H9 (cell line): ENCODE data around the gene HHATL. TPM values are rescaled to one million over a fixed set of nuclear protein-coding genes. Genes with fewer than 3 reads are reported as not detected.

Experiments
- DNase-seq: peaks from one replicate; pipeline ENCODE4 v3.0.0-alpha.2; 2017
- H2AFZ ChIP-seq: one replicate; pipeline ENCODE4 v1.6.1; 2013; ENCODE audit warnings: mild to moderate bottlenecking, low read length, control low read depth, moderate library complexity
- H2AK5ac ChIP-seq: 2 replicates; pipeline ENCODE4 v1.6.1; 2013; ENCODE audit warnings: low read length, control low read depth, mixed read lengths; ENCODE audit not compliant: insufficient read length
- H2BK120ac ChIP-seq: one replicate; pipeline ENCODE4 v1.6.1; 2013; ENCODE audit warnings: low read depth, mild to moderate bottlenecking, low read length, control low read depth, inconsistent platforms; ENCODE audit not compliant: poor library complexity, severe bottlenecking
- H2BK12ac ChIP-seq: 2 replicates; pipeline ENCODE4 v1.6.1; 2013; ENCODE audit warnings: low read length, control low read depth, mixed read lengths, low read depth; ENCODE audit not compliant: insufficient read length
- H2BK15ac ChIP-seq: 2 replicates; pipeline ENCODE4 v1.6.1; 2013; ENCODE audit warnings: low read depth, low read length, control low read depth
- H2BK20ac ChIP-seq: one replicate; pipeline ENCODE4 v1.6.1; 2013; ENCODE audit warnings: low read depth, mild to moderate bottlenecking, low read length, control low read depth, inconsistent platforms; ENCODE audit not compliant: poor library complexity, severe bottlenecking
- H2BK5ac ChIP-seq: 2 replicates; pipeline ENCODE4 v1.6.1; 2013; ENCODE audit warnings: low read length, control low read depth, mixed read lengths; ENCODE audit not compliant: insufficient read length
- H3K14ac ChIP-seq: 2 replicates; pipeline ENCODE4 v1.6.1; 2013; ENCODE audit warnings: low read length, control low read depth; ENCODE audit not compliant: insufficient read depth
- H3K18ac ChIP-seq: 2 replicates; pipeline ENCODE4 v1.6.1; 2013; ENCODE audit warnings: low read depth, mild to moderate bottlenecking, mixed read lengths, low read length, control low read depth; ENCODE audit not compliant: insufficient read length
- H3K23ac ChIP-seq: 2 replicates; pipeline ENCODE4 v1.6.1; 2013; ENCODE audit warnings: low read length, control low read depth, mixed read lengths, low read depth; ENCODE audit not compliant: insufficient read length
- H3K23me2 ChIP-seq: 2 replicates; pipeline ENCODE4 v1.6.1; 2013; ENCODE audit warnings: low read depth, mild to moderate bottlenecking, mixed read lengths, low read length, control low read depth; ENCODE audit not compliant: insufficient read length, poor library complexity, severe bottlenecking
- H3K27ac ChIP-seq: 2 replicates; pipeline ENCODE4 v1.5.1; 2013; ENCODE audit warnings: low read length, control low read depth, mixed read lengths, low read depth; ENCODE audit not compliant: insufficient read length
- H3K27me3 ChIP-seq: 2 replicates; pipeline ENCODE4 v1.6.1; 2013; ENCODE audit warnings: low read length, control low read depth, inconsistent platforms; ENCODE audit not compliant: insufficient read depth
- H3K4ac ChIP-seq: 2 replicates; pipeline ENCODE4 v1.6.1; 2013; ENCODE audit warnings: low read depth, mild to moderate bottlenecking, control low read depth, inconsistent platforms, low read length, moderate library complexity
- H3K4me1 ChIP-seq: 2 replicates; pipeline ENCODE4 v1.6.1; 2013; ENCODE audit warnings: low read length, control low read depth, inconsistent platforms; ENCODE audit not compliant: insufficient read depth
- H3K4me2 ChIP-seq: 2 replicates; pipeline ENCODE4 v1.6.1; 2013; ENCODE audit warnings: low read length, control low read depth, mixed read lengths; ENCODE audit not compliant: insufficient read length, insufficient read depth
- H3K56ac ChIP-seq: 2 replicates; pipeline ENCODE4 v1.6.1; 2013; ENCODE audit warnings: low read depth, mild to moderate bottlenecking, mixed read lengths, low read length, control low read depth; ENCODE audit not compliant: insufficient read length
- H3K79me1 ChIP-seq: 2 replicates; pipeline ENCODE4 v1.6.1; 2013; ENCODE audit warnings: low read depth, mild to moderate bottlenecking, moderate library complexity, low read length, control low read depth, inconsistent platforms; ENCODE audit not compliant: insufficient read depth, poor library complexity, severe bottlenecking
- H3K79me2 ChIP-seq: 2 replicates; pipeline ENCODE4 v1.6.1; 2013; ENCODE audit warnings: low read length, control low read depth, inconsistent platforms; ENCODE audit not compliant: insufficient read depth
- H3K9ac ChIP-seq: 2 replicates; pipeline ENCODE4 v1.6.1; 2013; ENCODE audit warnings: low read length, control low read depth, mixed read lengths; ENCODE audit not compliant: insufficient read length; ENCODE audit errors: extremely low read depth
- H3K9me3 ChIP-seq: one replicate; pipeline ENCODE4 v1.6.1; 2013; ENCODE audit warnings: low read depth, low read length, inconsistent platforms; ENCODE audit not compliant: control insufficient read depth
- H3T11ph ChIP-seq: one replicate; pipeline ENCODE4 v1.6.1; 2013; ENCODE audit warnings: mild to moderate bottlenecking, low read length, control low read depth, inconsistent platforms
- H4K20me1 ChIP-seq: one replicate; pipeline ENCODE4 v1.6.1; 2013; ENCODE audit not compliant: control insufficient read depth, insufficient read length, insufficient read depth
- H4K5ac ChIP-seq: 2 replicates; pipeline ENCODE4 v1.6.1; 2013; ENCODE audit warnings: low read depth, mild to moderate bottlenecking, mixed read lengths, low read length, control low read depth; ENCODE audit not compliant: insufficient read length
- H4K8ac ChIP-seq: replicated peaks from 2 replicates; pipeline ENCODE4 v1.6.1; 2013; ENCODE audit warnings: low read length, control low read depth, mixed read lengths, low read depth; ENCODE audit not compliant: insufficient read length
- H4K91ac ChIP-seq: 2 replicates; pipeline ENCODE4 v1.6.1; 2013; ENCODE audit warnings: low read depth, mild to moderate bottlenecking, moderate library complexity, mixed read lengths, low read length, control low read depth; ENCODE audit not compliant: insufficient read length
- H3K27ac Mint-ChIP-seq, 3 experiments: 2 replicates in 2 of 3; 3 replicates in 1 of 3; pipeline ENCODE4 v1.8.0; 2020 to 2021; ENCODE audit warnings: mixed read lengths in 3 of 3, mild to moderate bottlenecking in 1 of 3, moderate library complexity in 1 of 3
- H3K27me3 Mint-ChIP-seq: 2 replicates; pipeline ENCODE4 v1.8.0; 2021; ENCODE audit warnings: low read depth, mild to moderate bottlenecking, moderate library complexity, mixed read lengths
- H3K36me3 Mint-ChIP-seq, 3 experiments: 2 replicates in 2 of 3; 3 replicates in 1 of 3; pipeline ENCODE4 v1.8.0; 2020 to 2021; ENCODE audit warnings: low read depth in 3 of 3, mixed read lengths in 3 of 3; ENCODE audit not compliant: insufficient read depth in 1 of 3
- H3K4me1 Mint-ChIP-seq, 2 experiments: 2 replicates each; pipeline ENCODE4 v1.8.0; 2020; ENCODE audit warnings: mixed read lengths in 2 of 2
- H3K4me3 Mint-ChIP-seq, 2 experiments: 2 replicates in 1 of 2; 3 replicates in 1 of 2; pipeline ENCODE4 v1.8.0; 2020 to 2021; ENCODE audit warnings: mild to moderate bottlenecking in 2 of 2, mixed read lengths in 2 of 2, moderate library complexity in 1 of 2
- H3K9me3 Mint-ChIP-seq, 2 experiments: 2 replicates in 1 of 2; 3 replicates in 1 of 2; pipeline ENCODE4 v1.8.0; 2020; ENCODE audit warnings: mild to moderate bottlenecking in 2 of 2, mixed read lengths in 2 of 2, moderate library complexity in 1 of 2
- WGBS: extraction: QIAGEN DNeasy Blood & Tissue Kit; methylation state at CpG from one replicate; pipeline ENCODE4 v1.1.7; 2013; ENCODE audit warnings: missing lambda C conversion rate, low lambda C conversion rate, mixed read lengths; ENCODE audit not compliant: insufficient read length; ENCODE audit errors: extremely low coverage; 5-methylcytosine and 5-hydroxymethylcytosine counted together
- total RNA-seq: library from RNA; stranded (reverse); gene quantifications from 2 replicates; pipeline ENCODE4 v1.2.1, GENCODE V29; 2021
- TF ChIP-seq, protein P1 (sequence below): fragments of 200-600 bp; sonication (generic); conservative IDR thresholded peaks from 3 replicates; pipeline ENCODE4 v1.8.0; 2021; ENCODE audit warnings: antibody characterized with exemption, mild to moderate bottlenecking

The HHATL gene
- total RNA-seq, 1 experiment from 2014 or later = 0.46 TPM

DNA sequence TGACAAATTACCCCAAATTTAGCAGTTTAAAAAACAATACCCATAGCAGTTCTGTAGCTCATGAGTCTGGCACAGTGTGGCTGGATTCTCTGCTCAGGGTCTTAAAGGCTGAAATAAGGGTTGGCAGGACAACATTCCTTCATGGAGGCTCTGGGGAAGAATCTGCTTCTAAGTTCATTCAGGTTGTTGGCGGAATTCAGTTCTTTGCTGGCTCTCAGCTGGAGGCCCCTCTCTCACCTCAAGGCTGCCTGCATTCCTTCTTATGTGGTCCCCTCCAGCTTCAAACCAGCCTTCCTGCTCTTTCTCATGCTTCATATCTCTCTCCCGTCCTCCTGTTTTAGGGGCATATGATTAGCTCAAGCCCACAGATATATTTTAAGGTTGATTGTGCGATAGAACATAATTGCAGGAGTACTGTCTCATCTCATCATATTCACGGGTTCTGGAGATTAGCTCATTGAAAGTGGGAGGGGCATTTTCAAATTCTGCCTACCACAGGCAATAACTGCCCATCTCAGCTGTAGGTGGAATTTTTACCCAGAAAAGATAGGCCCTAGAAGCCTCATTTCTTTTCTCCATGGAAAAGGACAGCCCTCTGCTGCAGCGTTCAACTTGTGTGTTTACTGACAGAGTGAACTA, 54.7 kb downstream of the HHATL start:
- Histone ChIP-seq H3K79me2 (no peaks in the 10 kb centered on the region), H3K14ac (no peak overlapping the region), H3K4ac (no peak overlapping the region), H4K91ac (no peak overlapping the region), H2BK5ac (no peak overlapping the region), H2BK12ac (no peak overlapping the region), H2BK20ac (no peak overlapping the region), H3K9me3 (no peaks in the 10 kb centered on the region), H2BK120ac (no peak overlapping the region), H3T11ph (no peak overlapping the region), H3K56ac (no peak overlapping the region), H3K23ac (no peak overlapping the region), H3K27me3 (no peaks in the 10 kb centered on the region), H3K4me2 (no peak overlapping the region), H2AFZ (no peak overlapping the region), H3K18ac (no peak overlapping the region), H3K23me2 (no peaks in the 10 kb centered on the region), H2AK5ac (no peak overlapping the region), H3K27ac (peak overlapping the region; percentile 8), H3K79me1 (no peaks in the 10 kb centered on the region), H4K8ac (no peak overlapping the region), H3K4me1 (peaks cover 3% of the 10 kb centered on the region; the same call in 1 of the 2 replicates), H4K5ac (no peak overlapping the region), H4K20me1 (no peaks in the 10 kb centered on the region), H3K9ac (no peak overlapping the region), H2BK15ac (no peak overlapping the region)
- H3K4me1 Mint-ChIP-seq = peaks cover 36% of the 10 kb centered on the region in 2 experiments
- WGBS = no CpG with 5 or more reads among the region's 5 CpGs
- no peak overlapping the region for H3K4me3 Mint-ChIP-seq
- DNase-seq = peak; percentile 60
- no peaks in the 10 kb centered on the region for H3K27me3 Mint-ChIP-seq
- no peaks in the 10 kb centered on the region for H3K9me3 Mint-ChIP-seq
- peaks cover 27 to 60% (median 56%) of the 10 kb centered on the region in 3 experiments; a peak in 6 of 7 replicates for H3K36me3 Mint-ChIP-seq
- peak overlapping the region in 2 of 3 experiments; percentile 74 to 75; a peak in 5 of 7 replicates for H3K27ac Mint-ChIP-seq
- TF ChIP-seq, protein P1, sequence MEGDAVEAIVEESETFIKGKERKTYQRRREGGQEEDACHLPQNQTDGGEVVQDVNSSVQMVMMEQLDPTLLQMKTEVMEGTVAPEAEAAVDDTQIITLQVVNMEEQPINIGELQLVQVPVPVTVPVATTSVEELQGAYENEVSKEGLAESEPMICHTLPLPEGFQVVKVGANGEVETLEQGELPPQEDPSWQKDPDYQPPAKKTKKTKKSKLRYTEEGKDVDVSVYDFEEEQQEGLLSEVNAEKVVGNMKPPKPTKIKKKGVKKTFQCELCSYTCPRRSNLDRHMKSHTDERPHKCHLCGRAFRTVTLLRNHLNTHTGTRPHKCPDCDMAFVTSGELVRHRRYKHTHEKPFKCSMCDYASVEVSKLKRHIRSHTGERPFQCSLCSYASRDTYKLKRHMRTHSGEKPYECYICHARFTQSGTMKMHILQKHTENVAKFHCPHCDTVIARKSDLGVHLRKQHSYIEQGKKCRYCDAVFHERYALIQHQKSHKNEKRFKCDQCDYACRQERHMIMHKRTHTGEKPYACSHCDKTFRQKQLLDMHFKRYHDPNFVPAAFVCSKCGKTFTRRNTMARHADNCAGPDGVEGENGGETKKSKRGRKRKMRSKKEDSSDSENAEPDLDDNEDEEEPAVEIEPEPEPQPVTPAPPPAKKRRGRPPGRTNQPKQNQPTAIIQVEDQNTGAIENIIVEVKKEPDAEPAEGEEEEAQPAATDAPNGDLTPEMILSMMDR = no peak

Other genes with a start within 250 kb of the HHATL start
- gene VIPR1, start 200.2 kb downstream of the HHATL start, total RNA-seq = 6.3 and 6.5 TPM in 2 replicates
- gene SEC22C, start 120.8 kb downstream of the HHATL start, total RNA-seq = 28.2 and 28.8 TPM in 2 replicates
- 92.1 and 97.8 TPM in 2 replicates for gene SS18L2, start 111.9 kb downstream of the HHATL start, total RNA-seq
- 66.4 and 79.8 TPM in 2 replicates for gene NKTR, start 102.1 kb downstream of the HHATL start, total RNA-seq
- 3.6 and 4.2 TPM in 2 replicates for gene ZBTB47, start 49.1 kb downstream of the HHATL start, total RNA-seq
- not detected in 2 replicates for gene KLHL40, start 17.3 kb downstream of the HHATL start, total RNA-seq
- gene CCDC13, start 70.5 kb upstream of the HHATL start, total RNA-seq = not detected in 2 replicates
- 77.6 and 84.2 TPM in 2 replicates for gene HIGD1A, start 101.7 kb upstream of the HHATL start, total RNA-seq
- 0.13 TPM in 1 of 2 replicates, not detected in the other for gene ACKR2, start 106.6 kb upstream of the HHATL start, total RNA-seq
- gene CYP8B1, start 173.1 kb upstream of the HHATL start, total RNA-seq = not detected in 2 replicates
- not detected in 2 replicates for gene ZNF662, start 203.3 kb upstream of the HHATL start, total RNA-seq